ENCODE data around the gene GMCL1.

GMCL1 gene

DNA sequence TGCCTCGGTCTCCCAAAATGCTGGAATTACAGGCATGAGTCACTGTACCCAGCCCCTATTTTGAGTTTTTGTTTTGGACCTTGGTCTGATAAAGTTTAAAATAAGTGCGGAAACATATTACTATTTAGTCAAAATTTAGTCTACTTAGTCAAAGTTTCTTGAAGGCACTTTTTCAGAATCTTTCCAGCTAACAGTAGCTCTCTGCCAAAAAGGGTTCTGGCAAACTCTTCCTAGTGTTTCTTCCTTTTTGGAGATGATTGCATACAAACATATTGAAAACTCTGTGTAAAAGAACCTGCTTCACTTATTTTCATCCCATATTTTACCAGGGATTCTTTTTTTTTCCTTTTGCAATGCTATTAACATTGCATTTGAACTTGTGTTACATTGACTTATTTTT is 28.8 kb downstream of the GMCL1 start:
- Histone ChIP-seq H3K27ac (ENCODE audit: low read length) (no peak overlapping the region), H3K4me3 (ENCODE audit: low read depth in 1 of 2, low read length in 2 of 2) (no peak overlapping the region), H3K9ac (ENCODE audit: low read depth, low read length) (no peak overlapping the region), H2AFZ (ENCODE audit: low read depth, low read length) (no peak overlapping the region), H3K36me3 (ENCODE audit: insufficient read depth, low read length) (peaks cover 53% of the 10 kb centered on the region), H3K9me3 (ENCODE audit: insufficient read depth, low read length, severe bottlenecking) (no peaks in the 10 kb centered on the region), H3K4me2 (ENCODE audit: insufficient read depth, low read length) (no peak overlapping the region), H3K27me3 (ENCODE audit: insufficient read depth, low read length, poor library complexity) (no peaks in the 10 kb centered on the region), H4K20me1 (ENCODE audit: insufficient read depth, low read length) (no peaks in the 10 kb centered on the region), H3K79me2 (ENCODE audit: insufficient read depth, low read length) (0 out of 2 replicates have a peak, but pooled peaks cover 3% of the 10 kb centered on the region), H3K4me1 (ENCODE audit: insufficient read depth, low read length) (no peaks in the 10 kb centered on the region)
- TF ChIP-seq EZH2 (IDR thresholded peaks at IDR 0.05; ENCODE audit: borderline replicate concordance, low read depth, low read length, severe bottlenecking), result no peak
- TF ChIP-seq, protein P1, sequence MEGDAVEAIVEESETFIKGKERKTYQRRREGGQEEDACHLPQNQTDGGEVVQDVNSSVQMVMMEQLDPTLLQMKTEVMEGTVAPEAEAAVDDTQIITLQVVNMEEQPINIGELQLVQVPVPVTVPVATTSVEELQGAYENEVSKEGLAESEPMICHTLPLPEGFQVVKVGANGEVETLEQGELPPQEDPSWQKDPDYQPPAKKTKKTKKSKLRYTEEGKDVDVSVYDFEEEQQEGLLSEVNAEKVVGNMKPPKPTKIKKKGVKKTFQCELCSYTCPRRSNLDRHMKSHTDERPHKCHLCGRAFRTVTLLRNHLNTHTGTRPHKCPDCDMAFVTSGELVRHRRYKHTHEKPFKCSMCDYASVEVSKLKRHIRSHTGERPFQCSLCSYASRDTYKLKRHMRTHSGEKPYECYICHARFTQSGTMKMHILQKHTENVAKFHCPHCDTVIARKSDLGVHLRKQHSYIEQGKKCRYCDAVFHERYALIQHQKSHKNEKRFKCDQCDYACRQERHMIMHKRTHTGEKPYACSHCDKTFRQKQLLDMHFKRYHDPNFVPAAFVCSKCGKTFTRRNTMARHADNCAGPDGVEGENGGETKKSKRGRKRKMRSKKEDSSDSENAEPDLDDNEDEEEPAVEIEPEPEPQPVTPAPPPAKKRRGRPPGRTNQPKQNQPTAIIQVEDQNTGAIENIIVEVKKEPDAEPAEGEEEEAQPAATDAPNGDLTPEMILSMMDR (IDR thresholded peaks at IDR 0.05; ENCODE audit: borderline replicate concordance, extremely low read depth, low read length, poor library complexity, severe bottlenecking), result no peak
- ATAC-seq (ENCODE audit: insufficient read depth, low read depth) (no peak), DNase-seq (no peak)

DNA sequence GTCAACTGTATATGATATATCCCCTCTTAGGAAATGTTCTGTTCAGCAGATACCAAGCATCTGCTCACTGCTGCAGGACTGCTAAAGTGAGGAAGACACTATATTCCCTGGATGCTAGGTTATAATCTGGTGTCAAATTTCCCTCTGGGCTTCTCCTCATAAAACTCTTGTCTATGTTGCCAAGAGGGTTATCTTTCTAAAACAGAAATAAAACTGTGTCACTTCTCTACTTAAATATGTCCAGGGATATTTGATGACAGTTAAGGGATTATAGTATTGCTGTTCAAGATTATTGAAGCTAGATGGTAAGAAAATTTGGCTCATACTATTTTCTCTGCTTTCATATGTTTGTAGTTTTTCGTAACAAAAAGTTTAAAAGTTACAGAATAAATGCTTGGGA is 33.8 kb downstream of the GMCL1 start:
- H3K4me3 ChIP-seq (ENCODE audit: low read depth in 1 of 2, low read length in 2 of 2), result no peak overlapping the region
- DNase-seq, result no peak
- no peak overlapping the region for H3K9ac ChIP-seq (ENCODE audit: low read depth, low read length)
- no peak overlapping the region for H3K27ac ChIP-seq (ENCODE audit: low read length)
- ATAC-seq (ENCODE audit: insufficient read depth, low read depth), result no peak
- H3K4me2 ChIP-seq (ENCODE audit: insufficient read depth, low read length), result no peak overlapping the region
- TF ChIP-seq EZH2 (IDR thresholded peaks at IDR 0.05; ENCODE audit: borderline replicate concordance, low read depth, low read length, severe bottlenecking), result no peak
- TF ChIP-seq, protein P1 (IDR thresholded peaks at IDR 0.05; ENCODE audit: borderline replicate concordance, extremely low read depth, low read length, poor library complexity, severe bottlenecking), result no peak
- peaks cover 75% of the 10 kb centered on the region for H3K36me3 ChIP-seq (ENCODE audit: insufficient read depth, low read length)
- no peaks in the 10 kb centered on the region for H3K9me3 ChIP-seq (ENCODE audit: insufficient read depth, low read length, severe bottlenecking)
- no peaks in the 10 kb centered on the region for H3K4me1 ChIP-seq (ENCODE audit: insufficient read depth, low read length)
- no peak overlapping the region for H2AFZ ChIP-seq (ENCODE audit: low read depth, low read length)
- H4K20me1 ChIP-seq (ENCODE audit: insufficient read depth, low read length), result no peaks in the 10 kb centered on the region
- H3K27me3 ChIP-seq (ENCODE audit: insufficient read depth, low read length, poor library complexity), result no peaks in the 10 kb centered on the region
- no peaks in the 10 kb centered on the region for H3K79me2 ChIP-seq (ENCODE audit: insufficient read depth, low read length)

DNA sequence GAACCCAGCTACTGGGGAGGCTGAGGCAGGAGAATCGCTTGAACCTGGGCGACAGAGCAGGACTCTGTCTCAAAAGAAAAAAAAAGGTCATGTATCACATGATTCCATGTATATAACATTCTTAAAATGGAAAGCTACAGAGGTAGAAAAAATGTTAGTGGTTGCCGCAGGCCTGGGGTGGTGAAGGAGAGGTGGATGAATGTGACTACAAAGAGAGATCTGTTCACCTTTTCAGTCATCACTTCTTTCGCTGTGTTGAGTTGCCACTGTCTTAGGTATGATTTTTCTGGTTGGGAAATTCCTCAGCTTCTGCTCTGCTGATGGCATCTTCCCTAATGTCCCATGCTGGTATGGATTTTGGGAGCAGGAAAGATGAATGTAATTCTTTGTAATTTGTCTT is 59.0 kb downstream of the GMCL1 start:
- H3K79me2 ChIP-seq (ENCODE audit: insufficient read depth, low read length), result 0 out of 2 replicates have a peak, but pooled peaks cover under 1% of the 10 kb centered on the region
- peaks cover 5% of the 10 kb centered on the region for H3K4me1 ChIP-seq (ENCODE audit: insufficient read depth, low read length)
- no peaks in the 10 kb centered on the region for H3K36me3 ChIP-seq (ENCODE audit: insufficient read depth, low read length)
- TF ChIP-seq, protein P1 (IDR thresholded peaks at IDR 0.05; ENCODE audit: borderline replicate concordance, extremely low read depth, low read length, poor library complexity, severe bottlenecking), result no peak
- no peak for TF ChIP-seq EZH2 (IDR thresholded peaks at IDR 0.05; ENCODE audit: borderline replicate concordance, low read depth, low read length, severe bottlenecking)
- DNase-seq, result no peak
- H3K4me3 ChIP-seq (ENCODE audit: low read depth in 1 of 2, low read length in 2 of 2), result no peak overlapping the region
- H3K9ac ChIP-seq (ENCODE audit: low read depth, low read length), result no peak overlapping the region
- no peaks in the 10 kb centered on the region for H3K27me3 ChIP-seq (ENCODE audit: insufficient read depth, low read length, poor library complexity)
- H2AFZ ChIP-seq (ENCODE audit: low read depth, low read length), result no peak overlapping the region
- H3K4me2 ChIP-seq (ENCODE audit: insufficient read depth, low read length), result no peak overlapping the region
- H3K27ac ChIP-seq (ENCODE audit: low read length), result no peak overlapping the region
- H3K9me3 ChIP-seq (ENCODE audit: insufficient read depth, low read length, severe bottlenecking), result no peaks in the 10 kb centered on the region
- ATAC-seq (ENCODE audit: insufficient read depth, low read depth), result no peak
- no peaks in the 10 kb centered on the region for H4K20me1 ChIP-seq (ENCODE audit: insufficient read depth, low read length)

GRCh38 chr2:69889302-69889701 is 59.8 kb downstream of the GMCL1 start:
- Histone ChIP-seq H3K9ac (ENCODE audit: low read depth, low read length) (no peak overlapping the region), H4K20me1 (ENCODE audit: insufficient read depth, low read length) (no peaks in the 10 kb centered on the region), H3K27ac (ENCODE audit: low read length) (no peak overlapping the region), H3K9me3 (ENCODE audit: insufficient read depth, low read length, severe bottlenecking) (no peaks in the 10 kb centered on the region), H3K79me2 (ENCODE audit: insufficient read depth, low read length) (peaks cover 9% of the 10 kb centered on the region), H3K4me2 (ENCODE audit: insufficient read depth, low read length) (no peak overlapping the region), H2AFZ (ENCODE audit: low read depth, low read length) (no peak overlapping the region), H3K27me3 (ENCODE audit: insufficient read depth, low read length, poor library complexity) (no peaks in the 10 kb centered on the region), H3K36me3 (ENCODE audit: insufficient read depth, low read length) (no peaks in the 10 kb centered on the region), H3K4me1 (ENCODE audit: insufficient read depth, low read length) (peaks cover 8% of the 10 kb centered on the region), H3K4me3 (ENCODE audit: low read depth in 1 of 2, low read length in 2 of 2) (no peak overlapping the region)
- ATAC-seq (ENCODE audit: insufficient read depth, low read depth) (no peak), DNase-seq (no peak)
- TF ChIP-seq EZH2 (IDR thresholded peaks at IDR 0.05; ENCODE audit: borderline replicate concordance, low read depth, low read length, severe bottlenecking), result no peak
- TF ChIP-seq, protein P1 (IDR thresholded peaks at IDR 0.05; ENCODE audit: borderline replicate concordance, extremely low read depth, low read length, poor library complexity, severe bottlenecking), result no peak

All from DND-41 (cell line).